ENCODE data around the gene NME3. TPM values are rescaled to one million over a fixed set of nuclear protein-coding genes. Genes with fewer than 3 reads are reported as not detected.
"Not testable (repeated sequence)": the region's sequence is repeated elsewhere in the genome, so short reads cannot be mapped to it uniquely, and the experiment has no call there.

NME3 gene
- polyA plus RNA-seq (ENCODE audit: insufficient read length), result 19.5 TPM

GRCh38 chr16:1771188-1771863 is at the start of gene NME3:
Gene NME3, minus strand, starts transcription at chr16:1771543. Its CDS starts 9 bp downstream, at chr16:1771534.
- DNase-seq (ENCODE audit: low read depth), result no peak

DNA sequence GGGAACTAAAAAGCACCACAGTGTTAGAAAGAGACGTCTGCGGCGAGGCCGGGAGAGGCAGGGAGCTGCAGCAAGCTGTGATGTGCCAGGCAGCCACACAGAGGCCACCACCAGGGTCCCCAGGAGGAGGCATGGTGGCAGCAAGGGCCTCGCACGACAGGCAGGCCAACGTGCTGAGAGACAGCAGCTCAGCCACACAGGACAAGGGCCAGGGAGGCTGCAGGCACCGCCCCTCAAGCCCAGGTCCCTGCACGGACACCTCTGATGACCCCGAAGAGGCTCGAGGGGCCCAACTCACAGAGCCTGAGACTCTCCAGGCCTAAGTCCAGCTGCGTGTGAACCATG is 49.6 kb upstream of the NME3 start:
- DNase-seq (ENCODE audit: low read depth), result no peak

DNA sequence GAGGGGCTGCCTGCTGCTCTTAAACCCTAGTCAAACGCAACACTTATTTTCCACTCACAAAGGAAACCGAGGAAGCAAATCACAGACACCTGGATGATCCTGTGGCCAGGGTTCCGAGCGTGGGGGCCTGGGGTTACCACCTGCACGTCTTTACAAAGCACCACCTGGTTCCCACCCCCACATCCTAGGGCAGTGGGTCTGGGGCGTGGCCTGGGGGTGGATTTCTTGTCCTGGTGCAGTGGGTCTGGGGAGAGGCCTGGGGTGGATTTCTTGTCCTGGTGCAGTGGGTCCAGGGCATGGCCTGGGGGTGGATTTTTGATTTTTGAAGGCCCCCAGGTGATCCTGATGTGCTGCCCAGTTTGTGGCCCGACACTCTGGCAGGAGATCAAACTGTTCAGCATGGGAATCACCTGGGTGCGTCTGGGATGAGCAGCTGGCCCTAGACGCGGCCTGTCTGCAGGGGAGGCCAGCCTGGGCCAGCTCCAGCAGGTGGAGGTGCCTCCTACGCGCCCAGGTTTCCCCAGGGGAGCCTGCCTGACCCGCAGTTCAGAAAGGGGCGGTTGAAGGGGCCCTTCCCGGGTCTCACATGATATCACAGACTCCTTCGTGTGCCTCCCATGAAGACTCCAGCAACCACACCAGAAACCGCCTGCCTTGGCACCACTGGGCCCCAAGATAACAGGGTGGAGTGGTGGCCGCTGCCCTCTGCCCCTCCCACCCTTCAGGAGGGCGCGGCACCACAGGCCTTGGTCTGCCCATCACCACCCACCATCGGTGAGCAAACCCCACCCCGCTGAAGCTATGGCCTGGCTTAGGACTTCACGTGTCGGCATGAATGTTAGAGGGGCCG is 49.0 kb upstream of the NME3 start:
- DNase-seq (ENCODE audit: low read depth), result no peak

DNA sequence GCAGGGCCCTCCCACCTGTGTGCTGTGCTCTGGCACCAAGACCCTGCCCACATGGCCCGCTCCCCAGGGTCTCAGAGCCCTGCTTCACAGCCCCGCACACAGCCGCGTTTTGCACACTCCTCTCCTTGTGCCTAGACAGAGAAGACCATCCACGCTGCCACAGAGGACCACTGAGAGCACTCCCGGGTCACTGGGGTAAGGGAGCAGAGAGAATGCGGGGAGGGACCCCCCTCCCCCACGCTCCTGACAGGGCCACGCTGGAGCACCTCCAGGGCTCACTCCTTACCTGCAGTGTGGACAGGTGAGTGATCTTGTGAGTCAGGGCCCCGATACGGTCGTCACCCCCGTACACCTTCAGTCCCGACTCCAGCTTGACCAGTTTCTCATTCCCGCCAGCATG is 48.3 kb upstream of the NME3 start:
- no peak for DNase-seq (ENCODE audit: low read depth)

GRCh38 chr16:1818873-1819525 is 47.7 kb upstream of the NME3 start:
- no peak for DNase-seq (ENCODE audit: low read depth)

DNA sequence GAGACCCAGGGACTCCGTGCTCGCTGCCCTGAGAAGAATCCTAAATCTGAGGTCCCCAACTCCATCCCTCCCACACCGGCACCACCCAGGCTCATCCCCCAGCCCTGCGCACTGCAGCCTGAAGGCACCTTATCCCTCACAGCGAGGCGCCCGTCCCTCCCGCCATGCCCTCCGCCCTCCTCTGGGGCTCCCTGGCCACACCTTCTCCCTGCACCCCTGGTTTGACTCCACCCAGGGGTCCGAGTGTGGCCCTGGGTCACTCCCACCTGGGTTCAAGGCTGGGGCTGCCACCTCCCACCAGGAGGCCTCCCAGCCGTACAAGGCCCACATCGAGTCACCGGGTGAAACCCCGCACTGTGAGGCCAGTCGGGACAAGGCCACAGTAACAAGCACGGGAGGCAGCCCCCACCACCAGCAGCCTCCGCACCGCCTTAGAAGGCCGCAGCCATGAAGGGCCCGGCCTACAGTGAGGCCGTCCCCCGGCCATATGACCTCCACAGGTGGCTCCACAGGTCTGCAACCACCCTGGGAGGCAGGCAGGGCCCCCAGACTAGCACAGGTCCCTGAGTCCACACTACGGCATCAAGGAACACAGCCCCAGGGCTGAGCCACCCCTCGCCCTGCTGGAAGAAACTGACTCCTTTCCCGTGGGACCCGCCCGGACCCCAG is 47.0 kb upstream of the NME3 start:
- no peak for DNase-seq (ENCODE audit: low read depth)

GRCh38 chr16:1817716-1818115 is 46.4 kb upstream of the NME3 start:
- no peak for DNase-seq (ENCODE audit: low read depth)

DNA sequence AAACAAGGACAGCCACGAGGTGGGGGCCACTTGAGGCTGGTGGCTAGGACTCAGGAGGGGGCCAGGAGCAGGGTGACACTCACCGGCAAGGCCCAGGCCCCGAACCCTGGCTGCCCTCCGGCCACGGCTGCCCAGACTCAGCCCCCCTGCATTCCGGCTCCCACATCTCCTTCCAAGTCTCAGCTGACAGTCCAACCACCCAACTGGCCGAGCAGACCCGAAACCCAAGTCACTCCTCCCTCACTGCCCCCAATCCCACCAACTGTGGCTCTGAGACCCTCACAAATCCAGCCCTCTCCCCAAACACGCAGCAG is 45.9 kb upstream of the NME3 start:
- DNase-seq (ENCODE audit: low read depth), result no peak

GRCh38 chr16:1816396-1817275 is 45.3 kb upstream of the NME3 start:
- DNase-seq (ENCODE audit: low read depth), result no peak

- no peak for DNase-seq (ENCODE audit: low read depth)
Observed at GRCh38 chr16:1815461-1815860, 44.1 kb upstream of the NME3 start.

- no peak for DNase-seq (ENCODE audit: low read depth)
Observed at GRCh38 chr16:1812732-1813163, 41.4 kb upstream of the NME3 start.

DNA sequence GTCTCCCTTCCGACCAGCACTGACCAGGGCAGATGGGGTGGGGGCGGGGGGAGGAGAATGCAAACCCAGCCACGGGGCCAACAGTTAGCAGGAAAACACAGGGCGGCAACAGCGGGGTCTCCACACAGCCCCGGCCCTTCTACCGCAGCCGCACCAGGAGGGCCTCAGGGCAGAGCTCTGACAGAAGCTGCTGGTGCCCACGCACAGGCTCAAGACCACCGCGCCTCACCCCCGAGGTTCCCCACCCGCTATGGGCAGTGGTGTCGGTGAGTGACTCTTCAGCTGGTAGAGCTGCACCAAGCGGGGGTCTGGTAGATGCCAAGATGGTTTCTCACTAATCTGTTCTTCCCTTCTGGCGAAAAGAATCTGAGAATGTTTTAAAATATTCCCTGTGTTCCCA is 39.2 kb upstream of the NME3 start:
- no peak for DNase-seq (ENCODE audit: low read depth)

GRCh38 chr16:1810106-1810505 is 38.8 kb upstream of the NME3 start:
- no peak for DNase-seq (ENCODE audit: low read depth)

- DNase-seq (ENCODE audit: low read depth), result no peak
Observed at GRCh38 chr16:1809281-1809801, 38.0 kb upstream of the NME3 start.

DNA sequence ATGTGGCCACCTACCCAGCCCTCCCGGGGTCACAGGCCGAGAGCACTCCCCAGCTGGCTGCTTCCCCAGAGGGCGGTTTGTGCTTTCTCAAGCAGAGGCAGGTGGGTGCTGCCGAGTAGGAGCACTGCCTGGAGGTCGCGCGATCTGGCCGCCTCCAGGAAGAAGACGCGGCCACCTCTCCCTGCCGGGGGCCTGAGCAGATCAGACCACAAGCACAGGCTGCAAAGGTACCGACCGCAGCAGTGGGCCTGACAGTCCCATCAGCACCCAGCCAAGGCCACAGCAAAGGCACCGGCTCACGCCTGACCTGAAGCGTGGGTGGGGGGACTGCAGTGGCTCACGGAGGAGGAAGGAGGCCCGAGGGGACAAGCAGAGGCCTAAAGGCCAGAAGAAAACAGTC is 37.3 kb upstream of the NME3 start:
- no peak for DNase-seq (ENCODE audit: low read depth)

DNA sequence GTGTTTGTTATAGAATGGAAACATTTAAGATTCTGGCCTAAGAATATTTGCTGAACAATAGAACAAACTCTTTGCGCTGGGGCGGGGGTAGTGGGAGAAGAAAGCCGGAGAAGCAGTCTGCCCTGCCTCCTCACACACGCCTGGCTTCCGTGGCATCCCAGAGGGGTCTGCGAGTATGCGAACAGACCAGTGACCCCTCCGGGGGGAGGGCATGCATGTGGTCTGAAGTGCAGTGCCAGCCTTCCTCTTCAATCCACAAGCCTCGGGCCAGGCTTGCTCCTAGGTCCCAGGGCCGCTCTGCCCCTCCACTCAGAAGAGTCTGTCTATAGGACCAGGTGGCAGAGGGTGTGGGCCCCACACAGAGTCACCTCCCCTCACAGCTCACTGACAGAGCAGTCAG is 36.3 kb upstream of the NME3 start:
- DNase-seq (ENCODE audit: low read depth), result no peak

DNA sequence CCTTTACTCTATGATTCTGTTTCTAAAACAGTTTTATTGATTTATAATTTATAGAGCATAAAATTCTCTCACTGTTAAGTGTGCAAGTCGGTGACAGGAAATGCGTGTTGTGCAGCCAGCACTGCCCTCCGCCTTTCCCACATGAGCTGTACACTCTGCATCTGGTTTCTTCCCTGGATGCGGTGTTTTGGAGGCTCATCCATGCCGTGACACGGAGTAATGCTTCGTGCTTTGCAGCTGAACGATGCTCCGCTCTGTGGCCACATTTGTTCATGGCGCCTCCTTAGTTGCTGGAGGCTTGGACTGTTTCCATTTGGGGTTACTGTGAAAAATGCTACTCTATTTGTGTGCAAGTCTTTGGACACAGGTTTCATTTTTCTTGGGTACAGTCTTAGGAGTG is 29.4 kb upstream of the NME3 start:
- DNase-seq (ENCODE audit: low read depth), result no peak

DNA sequence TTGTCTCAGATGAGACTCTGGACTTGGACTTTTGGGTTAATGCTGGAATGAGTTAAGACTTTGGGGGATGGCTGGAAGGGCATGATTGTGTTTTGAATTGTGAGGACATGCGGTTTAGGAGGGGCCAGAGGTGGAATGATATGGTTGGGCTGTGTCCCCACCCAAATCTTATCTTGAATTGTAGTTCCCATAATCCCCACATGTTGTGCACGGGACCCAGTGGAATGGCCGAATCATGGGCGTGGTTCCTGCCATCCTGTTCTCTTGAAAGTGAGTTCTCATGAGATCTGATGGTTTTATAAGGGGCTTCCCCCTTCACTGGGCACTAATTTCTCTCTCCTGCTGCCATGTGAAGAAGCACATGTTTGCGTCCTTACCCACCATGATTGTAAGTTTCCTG is 27.9 kb upstream of the NME3 start:
- DNase-seq (ENCODE audit: low read depth), result not testable (repeated sequence)

GRCh38 chr16:1794908-1795666 is 23.7 kb upstream of the NME3 start:
- DNase-seq (ENCODE audit: low read depth), result no peak

GRCh38 chr16:1794221-1794871 is 23.0 kb upstream of the NME3 start:
- no peak for DNase-seq (ENCODE audit: low read depth)
